ENCODE measurements around the gene SLFN12. TPM values are rescaled to one million over a fixed set of nuclear protein-coding genes. Genes with fewer than 3 reads are reported as not detected.

Gene SLFN12
- total RNA-seq, 1 experiment from 2014 or later, result 12.7 TPM

DNA sequence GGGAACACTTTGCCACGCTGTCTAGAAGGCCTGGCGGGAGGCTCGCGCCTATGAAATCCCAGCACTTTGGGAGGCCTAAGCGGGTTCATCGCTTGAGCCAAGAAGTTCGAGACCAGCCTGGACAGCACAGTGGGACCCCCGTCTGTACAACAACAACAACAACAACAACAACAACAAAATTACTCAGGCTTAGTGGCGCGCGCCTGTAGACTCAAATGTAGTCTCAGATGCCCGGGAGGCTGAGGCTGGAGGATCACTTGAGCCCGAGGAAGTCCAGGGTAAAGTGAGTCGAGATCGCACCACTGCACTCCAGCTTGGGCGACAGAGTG is 16.6 kb upstream of the SLFN12 start (continued):
- TF ChIP-seq, protein P1, sequence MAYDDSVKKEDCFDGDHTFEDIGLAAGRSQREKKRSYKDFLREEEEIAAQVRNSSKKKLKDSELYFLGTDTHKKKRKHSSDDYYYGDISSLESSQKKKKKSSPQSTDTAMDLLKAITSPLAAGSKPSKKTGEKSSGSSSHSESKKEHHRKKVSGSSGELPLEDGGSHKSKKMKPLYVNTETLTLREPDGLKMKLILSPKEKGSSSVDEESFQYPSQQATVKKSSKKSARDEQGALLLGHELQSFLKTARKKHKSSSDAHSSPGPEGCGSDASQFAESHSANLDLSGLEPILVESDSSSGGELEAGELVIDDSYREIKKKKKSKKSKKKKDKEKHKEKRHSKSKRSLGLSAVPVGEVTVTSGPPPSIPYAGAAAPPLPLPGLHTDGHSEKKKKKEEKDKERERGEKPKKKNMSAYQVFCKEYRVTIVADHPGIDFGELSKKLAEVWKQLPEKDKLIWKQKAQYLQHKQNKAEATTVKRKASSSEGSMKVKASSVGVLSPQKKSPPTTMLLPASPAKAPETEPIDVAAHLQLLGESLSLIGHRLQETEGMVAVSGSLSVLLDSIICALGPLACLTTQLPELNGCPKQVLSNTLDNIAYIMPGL (CRISPR knock-in tag; IDR thresholded peaks at IDR 0.05), result no peak
- TF ChIP-seq, protein P2, sequence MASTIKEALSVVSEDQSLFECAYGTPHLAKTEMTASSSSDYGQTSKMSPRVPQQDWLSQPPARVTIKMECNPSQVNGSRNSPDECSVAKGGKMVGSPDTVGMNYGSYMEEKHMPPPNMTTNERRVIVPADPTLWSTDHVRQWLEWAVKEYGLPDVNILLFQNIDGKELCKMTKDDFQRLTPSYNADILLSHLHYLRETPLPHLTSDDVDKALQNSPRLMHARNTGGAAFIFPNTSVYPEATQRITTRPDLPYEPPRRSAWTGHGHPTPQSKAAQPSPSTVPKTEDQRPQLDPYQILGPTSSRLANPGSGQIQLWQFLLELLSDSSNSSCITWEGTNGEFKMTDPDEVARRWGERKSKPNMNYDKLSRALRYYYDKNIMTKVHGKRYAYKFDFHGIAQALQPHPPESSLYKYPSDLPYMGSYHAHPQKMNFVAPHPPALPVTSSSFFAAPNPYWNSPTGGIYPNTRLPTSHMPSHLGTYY (CRISPR knock-in tag; IDR thresholded peaks at IDR 0.05), result no peak
- 0 out of 2 replicates have a peak, but pooled peaks have one; percentile 47 for TF ChIP-seq ZBTB21 (CRISPR knock-in tag; IDR thresholded peaks at IDR 0.05; ENCODE audit: borderline replicate concordance)
- 0 out of 2 replicates have a peak, but pooled peaks have one; percentile 18 for TF ChIP-seq CREM (CRISPR knock-in tag; IDR thresholded peaks at IDR 0.05)
- TF ChIP-seq FOXP1 (CRISPR knock-in tag; IDR thresholded peaks at IDR 0.05; ENCODE audit: borderline replicate concordance), result peak; percentile 21
- TF ChIP-seq, protein P3, sequence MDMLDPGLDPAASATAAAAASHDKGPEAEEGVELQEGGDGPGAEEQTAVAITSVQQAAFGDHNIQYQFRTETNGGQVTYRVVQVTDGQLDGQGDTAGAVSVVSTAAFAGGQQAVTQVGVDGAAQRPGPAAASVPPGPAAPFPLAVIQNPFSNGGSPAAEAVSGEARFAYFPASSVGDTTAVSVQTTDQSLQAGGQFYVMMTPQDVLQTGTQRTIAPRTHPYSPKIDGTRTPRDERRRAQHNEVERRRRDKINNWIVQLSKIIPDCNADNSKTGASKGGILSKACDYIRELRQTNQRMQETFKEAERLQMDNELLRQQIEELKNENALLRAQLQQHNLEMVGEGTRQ (CRISPR knock-in tag; IDR thresholded peaks at IDR 0.05), result no peak
- TF ChIP-seq TCF7 (CRISPR knock-in tag; IDR thresholded peaks at IDR 0.05; ENCODE audit: low read depth), result no peak
- TF ChIP-seq, protein P4, sequence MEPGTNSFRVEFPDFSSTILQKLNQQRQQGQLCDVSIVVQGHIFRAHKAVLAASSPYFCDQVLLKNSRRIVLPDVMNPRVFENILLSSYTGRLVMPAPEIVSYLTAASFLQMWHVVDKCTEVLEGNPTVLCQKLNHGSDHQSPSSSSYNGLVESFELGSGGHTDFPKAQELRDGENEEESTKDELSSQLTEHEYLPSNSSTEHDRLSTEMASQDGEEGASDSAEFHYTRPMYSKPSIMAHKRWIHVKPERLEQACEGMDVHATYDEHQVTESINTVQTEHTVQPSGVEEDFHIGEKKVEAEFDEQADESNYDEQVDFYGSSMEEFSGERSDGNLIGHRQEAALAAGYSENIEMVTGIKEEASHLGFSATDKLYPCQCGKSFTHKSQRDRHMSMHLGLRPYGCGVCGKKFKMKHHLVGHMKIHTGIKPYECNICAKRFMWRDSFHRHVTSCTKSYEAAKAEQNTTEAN (CRISPR knock-in tag; IDR thresholded peaks at IDR 0.05), result no peak; the same call in 1 of the 2 replicates
- no peak for TF ChIP-seq CBFB (CRISPR knock-in tag; IDR thresholded peaks at IDR 0.05; ENCODE audit: low read depth)
- TF ChIP-seq, protein P5, sequence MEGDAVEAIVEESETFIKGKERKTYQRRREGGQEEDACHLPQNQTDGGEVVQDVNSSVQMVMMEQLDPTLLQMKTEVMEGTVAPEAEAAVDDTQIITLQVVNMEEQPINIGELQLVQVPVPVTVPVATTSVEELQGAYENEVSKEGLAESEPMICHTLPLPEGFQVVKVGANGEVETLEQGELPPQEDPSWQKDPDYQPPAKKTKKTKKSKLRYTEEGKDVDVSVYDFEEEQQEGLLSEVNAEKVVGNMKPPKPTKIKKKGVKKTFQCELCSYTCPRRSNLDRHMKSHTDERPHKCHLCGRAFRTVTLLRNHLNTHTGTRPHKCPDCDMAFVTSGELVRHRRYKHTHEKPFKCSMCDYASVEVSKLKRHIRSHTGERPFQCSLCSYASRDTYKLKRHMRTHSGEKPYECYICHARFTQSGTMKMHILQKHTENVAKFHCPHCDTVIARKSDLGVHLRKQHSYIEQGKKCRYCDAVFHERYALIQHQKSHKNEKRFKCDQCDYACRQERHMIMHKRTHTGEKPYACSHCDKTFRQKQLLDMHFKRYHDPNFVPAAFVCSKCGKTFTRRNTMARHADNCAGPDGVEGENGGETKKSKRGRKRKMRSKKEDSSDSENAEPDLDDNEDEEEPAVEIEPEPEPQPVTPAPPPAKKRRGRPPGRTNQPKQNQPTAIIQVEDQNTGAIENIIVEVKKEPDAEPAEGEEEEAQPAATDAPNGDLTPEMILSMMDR (IDR thresholded peaks at IDR 0.05), result no peak
- no peak for TF ChIP-seq ZNF317 (CRISPR knock-in tag; IDR thresholded peaks at IDR 0.05; ENCODE audit: borderline replicate concordance, low read depth)
- TF ChIP-seq, protein P6, sequence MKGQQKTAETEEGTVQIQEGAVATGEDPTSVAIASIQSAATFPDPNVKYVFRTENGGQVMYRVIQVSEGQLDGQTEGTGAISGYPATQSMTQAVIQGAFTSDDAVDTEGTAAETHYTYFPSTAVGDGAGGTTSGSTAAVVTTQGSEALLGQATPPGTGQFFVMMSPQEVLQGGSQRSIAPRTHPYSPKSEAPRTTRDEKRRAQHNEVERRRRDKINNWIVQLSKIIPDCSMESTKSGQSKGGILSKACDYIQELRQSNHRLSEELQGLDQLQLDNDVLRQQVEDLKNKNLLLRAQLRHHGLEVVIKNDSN (CRISPR knock-in tag; IDR thresholded peaks at IDR 0.05), result no peak
- no peak for TF ChIP-seq MYBL2 (CRISPR knock-in tag; IDR thresholded peaks at IDR 0.05)
- TF ChIP-seq, protein P7, sequence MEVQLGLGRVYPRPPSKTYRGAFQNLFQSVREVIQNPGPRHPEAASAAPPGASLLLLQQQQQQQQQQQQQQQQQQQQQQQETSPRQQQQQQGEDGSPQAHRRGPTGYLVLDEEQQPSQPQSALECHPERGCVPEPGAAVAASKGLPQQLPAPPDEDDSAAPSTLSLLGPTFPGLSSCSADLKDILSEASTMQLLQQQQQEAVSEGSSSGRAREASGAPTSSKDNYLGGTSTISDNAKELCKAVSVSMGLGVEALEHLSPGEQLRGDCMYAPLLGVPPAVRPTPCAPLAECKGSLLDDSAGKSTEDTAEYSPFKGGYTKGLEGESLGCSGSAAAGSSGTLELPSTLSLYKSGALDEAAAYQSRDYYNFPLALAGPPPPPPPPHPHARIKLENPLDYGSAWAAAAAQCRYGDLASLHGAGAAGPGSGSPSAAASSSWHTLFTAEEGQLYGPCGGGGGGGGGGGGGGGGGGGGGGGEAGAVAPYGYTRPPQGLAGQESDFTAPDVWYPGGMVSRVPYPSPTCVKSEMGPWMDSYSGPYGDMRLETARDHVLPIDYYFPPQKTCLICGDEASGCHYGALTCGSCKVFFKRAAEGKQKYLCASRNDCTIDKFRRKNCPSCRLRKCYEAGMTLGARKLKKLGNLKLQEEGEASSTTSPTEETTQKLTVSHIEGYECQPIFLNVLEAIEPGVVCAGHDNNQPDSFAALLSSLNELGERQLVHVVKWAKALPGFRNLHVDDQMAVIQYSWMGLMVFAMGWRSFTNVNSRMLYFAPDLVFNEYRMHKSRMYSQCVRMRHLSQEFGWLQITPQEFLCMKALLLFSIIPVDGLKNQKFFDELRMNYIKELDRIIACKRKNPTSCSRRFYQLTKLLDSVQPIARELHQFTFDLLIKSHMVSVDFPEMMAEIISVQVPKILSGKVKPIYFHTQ (CRISPR knock-in tag; IDR thresholded peaks at IDR 0.05), result no peak
- no peak; the same call in 1 of the 2 replicates for TF ChIP-seq TP53 (CRISPR knock-in tag; IDR thresholded peaks at IDR 0.05)
- TF ChIP-seq ZNF121 (CRISPR knock-in tag; IDR thresholded peaks at IDR 0.05), result peak; percentile 97
- TF ChIP-seq, protein P8, sequence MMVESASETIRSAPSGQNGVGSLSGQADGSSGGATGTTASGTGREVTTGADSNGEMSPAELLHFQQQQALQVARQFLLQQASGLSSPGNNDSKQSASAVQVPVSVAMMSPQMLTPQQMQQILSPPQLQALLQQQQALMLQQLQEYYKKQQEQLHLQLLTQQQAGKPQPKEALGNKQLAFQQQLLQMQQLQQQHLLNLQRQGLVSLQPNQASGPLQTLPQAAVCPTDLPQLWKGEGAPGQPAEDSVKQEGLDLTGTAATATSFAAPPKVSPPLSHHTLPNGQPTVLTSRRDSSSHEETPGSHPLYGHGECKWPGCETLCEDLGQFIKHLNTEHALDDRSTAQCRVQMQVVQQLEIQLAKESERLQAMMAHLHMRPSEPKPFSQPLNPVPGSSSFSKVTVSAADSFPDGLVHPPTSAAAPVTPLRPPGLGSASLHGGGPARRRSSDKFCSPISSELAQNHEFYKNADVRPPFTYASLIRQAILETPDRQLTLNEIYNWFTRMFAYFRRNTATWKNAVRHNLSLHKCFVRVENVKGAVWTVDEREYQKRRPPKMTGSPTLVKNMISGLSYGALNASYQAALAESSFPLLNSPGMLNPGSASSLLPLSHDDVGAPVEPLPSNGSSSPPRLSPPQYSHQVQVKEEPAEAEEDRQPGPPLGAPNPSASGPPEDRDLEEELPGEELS (CRISPR knock-in tag; IDR thresholded peaks at IDR 0.05), result no peak
- no peak for TF ChIP-seq ZNF219 (CRISPR knock-in tag; IDR thresholded peaks at IDR 0.05; ENCODE audit: borderline replicate concordance)
- TF ChIP-seq HMGA2 (CRISPR knock-in tag; IDR thresholded peaks at IDR 0.05), result no peak
- TF ChIP-seq, protein P9, sequence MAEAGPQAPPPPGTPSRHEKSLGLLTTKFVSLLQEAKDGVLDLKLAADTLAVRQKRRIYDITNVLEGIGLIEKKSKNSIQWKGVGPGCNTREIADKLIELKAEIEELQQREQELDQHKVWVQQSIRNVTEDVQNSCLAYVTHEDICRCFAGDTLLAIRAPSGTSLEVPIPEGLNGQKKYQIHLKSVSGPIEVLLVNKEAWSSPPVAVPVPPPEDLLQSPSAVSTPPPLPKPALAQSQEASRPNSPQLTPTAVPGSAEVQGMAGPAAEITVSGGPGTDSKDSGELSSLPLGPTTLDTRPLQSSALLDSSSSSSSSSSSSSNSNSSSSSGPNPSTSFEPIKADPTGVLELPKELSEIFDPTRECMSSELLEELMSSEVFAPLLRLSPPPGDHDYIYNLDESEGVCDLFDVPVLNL (CRISPR knock-in tag; IDR thresholded peaks at IDR 0.05; ENCODE audit: borderline replicate concordance, low read depth), result 0 out of 2 replicates have a peak, but pooled peaks have one; percentile 68
- TF ChIP-seq NR3C1 (CRISPR knock-in tag; conservative IDR thresholded peaks at IDR 0.05; ENCODE audit: low read depth), result no peak
- no peak for TF ChIP-seq SMAD4 (CRISPR knock-in tag; IDR thresholded peaks at IDR 0.05)
- no peak for TF ChIP-seq ZNF396 (CRISPR knock-in tag; IDR thresholded peaks at IDR 0.05; ENCODE audit: borderline replicate concordance)
- TF ChIP-seq FOXJ3 (CRISPR knock-in tag; IDR thresholded peaks at IDR 0.05; ENCODE audit: borderline replicate concordance), result no peak
- no peak for TF ChIP-seq JUN (CRISPR knock-in tag; IDR thresholded peaks at IDR 0.05)
